ENCODE data around the gene FAM89A.
"Not testable (repeated sequence)": the region's sequence is repeated elsewhere in the genome, so short reads cannot be mapped to it uniquely, and the experiment has no call there.

The FAM89A gene

GRCh38 chr1:231027136-231027925, 12.7 kb downstream of the FAM89A start:
- H3K9ac ChIP-seq (ENCODE audit: low read length): no peak overlapping the region
- no peaks in the 10 kb centered on the region for H3K36me3 ChIP-seq (ENCODE audit: control insufficient read depth, low read depth, low read length)
- H3K4me1 ChIP-seq (ENCODE audit: control insufficient read depth, low read depth, low read length): peaks cover 9% of the 10 kb centered on the region
- no peaks in the 10 kb centered on the region for H3K27me3 ChIP-seq (ENCODE audit: control insufficient read depth, insufficient read depth, low read length)
- no peaks in the 10 kb centered on the region for H3K9me3 ChIP-seq (ENCODE audit: control insufficient read depth, low read depth, low read length)
- H3K27ac ChIP-seq (ENCODE audit: low read length): no peak overlapping the region
- no peak overlapping the region for H3K4me3 ChIP-seq (ENCODE audit: low read length)

DNA sequence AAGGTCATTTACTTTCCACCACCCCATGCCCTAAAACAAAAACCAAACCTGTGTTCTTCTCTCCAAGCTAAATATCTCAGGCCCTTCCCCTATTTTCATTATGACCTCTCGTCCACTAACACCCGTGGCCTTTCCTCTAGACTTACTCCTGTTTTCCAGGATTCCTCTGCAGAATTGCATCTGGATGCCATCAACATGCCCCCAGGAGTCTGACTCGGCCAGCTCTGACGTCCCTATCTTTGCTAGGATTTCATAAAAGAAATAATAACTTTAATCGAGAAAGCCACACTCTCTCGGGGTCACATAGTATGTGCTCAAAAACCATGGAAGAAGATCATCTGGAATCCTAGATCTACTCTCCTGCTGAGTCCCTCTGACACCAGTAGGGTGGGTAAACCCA, 13.5 kb downstream of the FAM89A start:
- H3K27ac ChIP-seq (ENCODE audit: low read length): no peak overlapping the region
- H3K9ac ChIP-seq (ENCODE audit: low read length): no peak overlapping the region
- H3K27me3 ChIP-seq (ENCODE audit: control insufficient read depth, insufficient read depth, low read length): no peaks in the 10 kb centered on the region
- H3K4me3 ChIP-seq (ENCODE audit: low read length): no peak overlapping the region
- H3K9me3 ChIP-seq (ENCODE audit: control insufficient read depth, low read depth, low read length): no peaks in the 10 kb centered on the region
- H3K4me1 ChIP-seq (ENCODE audit: control insufficient read depth, low read depth, low read length): peaks cover 9% of the 10 kb centered on the region
- H3K36me3 ChIP-seq (ENCODE audit: control insufficient read depth, low read depth, low read length): no peaks in the 10 kb centered on the region

DNA sequence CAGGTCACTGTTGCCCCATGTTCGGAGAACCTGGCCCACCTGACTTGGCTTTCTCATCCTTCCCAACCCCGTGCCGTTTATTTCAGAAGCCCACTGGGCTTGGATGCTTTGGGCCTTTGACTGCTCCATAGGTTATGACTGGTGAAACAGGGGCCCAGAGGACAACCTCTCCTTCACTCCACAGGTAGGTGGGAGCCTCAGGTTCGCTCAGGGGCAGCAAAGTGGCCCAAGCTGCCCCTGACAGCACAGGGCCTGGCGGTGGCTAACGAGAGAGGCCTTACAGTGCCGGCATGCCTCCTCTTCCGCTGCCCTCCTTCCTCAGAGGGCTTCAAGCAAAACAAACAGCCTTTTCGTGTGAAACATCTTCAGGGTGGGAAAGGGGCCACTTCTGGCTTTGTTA, 16.9 kb downstream of the FAM89A start:
- no peak overlapping the region for H3K9ac ChIP-seq (ENCODE audit: low read length)
- H3K27ac ChIP-seq (ENCODE audit: low read length): no peak overlapping the region
- H3K9me3 ChIP-seq (ENCODE audit: control insufficient read depth, low read depth, low read length): no peaks in the 10 kb centered on the region
- H3K4me1 ChIP-seq (ENCODE audit: control insufficient read depth, low read depth, low read length): peaks cover 9% of the 10 kb centered on the region
- no peaks in the 10 kb centered on the region for H3K36me3 ChIP-seq (ENCODE audit: control insufficient read depth, low read depth, low read length)
- H3K4me3 ChIP-seq (ENCODE audit: low read length): no peak overlapping the region
- peaks cover 5% of the 10 kb centered on the region for H3K27me3 ChIP-seq (ENCODE audit: control insufficient read depth, insufficient read depth, low read length)

DNA sequence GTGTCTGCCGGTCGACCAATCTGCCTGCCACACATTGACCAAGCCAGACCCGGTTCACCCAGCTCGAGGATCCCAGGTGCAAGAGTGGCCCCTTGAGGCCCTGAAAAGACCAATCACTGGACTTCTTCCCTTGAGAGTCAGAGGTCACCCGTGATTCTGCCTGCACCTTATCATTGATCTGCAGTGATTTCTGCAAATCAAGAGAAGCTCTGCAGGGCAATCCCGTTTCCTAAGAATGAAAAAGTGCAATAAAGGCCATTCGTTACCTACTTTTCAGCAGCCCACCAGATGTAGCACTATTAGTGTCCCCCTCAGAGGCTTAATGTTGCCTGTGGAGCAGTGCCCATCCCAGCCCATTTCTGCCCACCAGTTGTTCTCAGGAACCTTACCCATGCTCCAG, 17.5 kb downstream of the FAM89A start:
- not testable (repeated sequence) for H3K4me3 ChIP-seq (ENCODE audit: low read length); H3K9ac ChIP-seq (ENCODE audit: low read length); H3K4me1 ChIP-seq (ENCODE audit: control insufficient read depth, low read depth, low read length); H3K9me3 ChIP-seq (ENCODE audit: control insufficient read depth, low read depth, low read length); H3K27me3 ChIP-seq (ENCODE audit: control insufficient read depth, insufficient read depth, low read length); H3K27ac ChIP-seq (ENCODE audit: low read length); H3K36me3 ChIP-seq (ENCODE audit: control insufficient read depth, low read depth, low read length)

- Histone ChIP-seq H3K27me3 (ENCODE audit: control insufficient read depth, insufficient read depth, low read length) (peaks cover 5% of the 10 kb centered on the region), H3K9ac (ENCODE audit: low read length) (no peak overlapping the region), H3K4me3 (ENCODE audit: low read length) (no peak overlapping the region), H3K27ac (ENCODE audit: low read length) (no peak overlapping the region), H3K4me1 (ENCODE audit: control insufficient read depth, low read depth, low read length) (peaks cover 8% of the 10 kb centered on the region), H3K9me3 (ENCODE audit: control insufficient read depth, low read depth, low read length) (no peaks in the 10 kb centered on the region), H3K36me3 (ENCODE audit: control insufficient read depth, low read depth, low read length) (no peaks in the 10 kb centered on the region)
Observed at GRCh38 chr1:231021540-231022031, 18.5 kb downstream of the FAM89A start.

GRCh38 chr1:231020816-231021215, 19.2 kb downstream of the FAM89A start:
- Histone ChIP-seq H3K4me1 (ENCODE audit: control insufficient read depth, low read depth, low read length) (peaks cover 8% of the 10 kb centered on the region), H3K36me3 (ENCODE audit: control insufficient read depth, low read depth, low read length) (no peaks in the 10 kb centered on the region), H3K9me3 (ENCODE audit: control insufficient read depth, low read depth, low read length) (no peaks in the 10 kb centered on the region), H3K4me3 (ENCODE audit: low read length) (no peak overlapping the region), H3K9ac (ENCODE audit: low read length) (no peak overlapping the region), H3K27me3 (ENCODE audit: control insufficient read depth, insufficient read depth, low read length) (peaks cover 5% of the 10 kb centered on the region), H3K27ac (ENCODE audit: low read length) (no peak overlapping the region)

DNA sequence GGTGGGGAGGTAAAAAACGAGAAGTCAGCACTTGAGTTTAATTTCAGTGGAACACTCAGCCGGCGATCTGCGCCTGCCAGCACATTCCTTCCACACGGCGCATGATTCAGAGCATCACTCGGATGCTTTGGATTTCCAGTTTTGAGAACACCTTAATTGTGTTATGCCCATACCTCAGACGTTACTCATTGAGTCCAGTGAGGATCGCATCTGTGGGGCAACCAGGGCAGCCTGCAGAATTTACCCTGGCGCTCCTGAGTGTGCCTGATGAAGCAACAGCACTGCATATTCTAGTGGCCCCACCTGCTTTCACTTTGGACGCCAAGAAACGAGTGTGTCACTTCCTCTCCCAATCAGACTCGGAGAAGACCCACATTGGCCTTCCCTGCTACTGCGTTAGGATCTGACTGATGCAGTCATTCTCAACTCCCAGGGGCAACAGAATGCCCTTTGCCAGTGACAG, 19.9 kb downstream of the FAM89A start:
- Histone ChIP-seq H3K9me3 (ENCODE audit: control insufficient read depth, low read depth, low read length) (no peaks in the 10 kb centered on the region), H3K4me3 (ENCODE audit: low read length) (no peak overlapping the region)

DNA sequence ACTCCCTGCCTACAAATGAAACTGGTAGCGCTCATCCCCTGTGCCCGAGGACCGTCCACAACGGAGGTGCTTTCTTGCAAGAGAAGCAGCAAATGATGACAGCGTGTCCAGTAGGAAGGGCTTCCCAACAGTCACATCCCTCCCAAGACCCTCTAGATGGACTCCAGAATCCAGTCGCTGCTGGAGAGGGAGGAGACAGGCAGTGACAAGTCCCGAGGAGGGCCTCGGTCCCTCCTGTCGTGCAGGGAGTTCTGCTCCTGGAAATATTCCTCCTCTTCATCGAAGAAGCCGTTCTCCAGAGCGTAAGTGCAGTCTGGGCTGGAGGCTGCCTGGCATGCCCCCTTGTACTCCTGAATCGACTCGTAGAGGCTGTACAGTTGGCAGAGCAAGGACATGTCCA, 20.3 kb downstream of the FAM89A start:
- H3K36me3 ChIP-seq (ENCODE audit: control insufficient read depth, low read depth, low read length): no peaks in the 10 kb centered on the region
- H3K4me3 ChIP-seq (ENCODE audit: low read length): no peak overlapping the region
- H3K27ac ChIP-seq (ENCODE audit: low read length): no peak overlapping the region
- H3K4me1 ChIP-seq (ENCODE audit: control insufficient read depth, low read depth, low read length): peaks cover 8% of the 10 kb centered on the region
- no peak overlapping the region for H3K9ac ChIP-seq (ENCODE audit: low read length)
- no peaks in the 10 kb centered on the region for H3K9me3 ChIP-seq (ENCODE audit: control insufficient read depth, low read depth, low read length)
- peaks cover 5% of the 10 kb centered on the region for H3K27me3 ChIP-seq (ENCODE audit: control insufficient read depth, insufficient read depth, low read length)

More for the DNA sequence above, 19.9 kb downstream of the FAM89A start:
- Histone ChIP-seq H3K9ac (ENCODE audit: low read length) (no peak overlapping the region), H3K27me3 (ENCODE audit: control insufficient read depth, insufficient read depth, low read length) (peaks cover 5% of the 10 kb centered on the region), H3K4me1 (ENCODE audit: control insufficient read depth, low read depth, low read length) (peaks cover 8% of the 10 kb centered on the region), H3K27ac (ENCODE audit: low read length) (no peak overlapping the region), H3K36me3 (ENCODE audit: control insufficient read depth, low read depth, low read length) (no peaks in the 10 kb centered on the region)

DNA sequence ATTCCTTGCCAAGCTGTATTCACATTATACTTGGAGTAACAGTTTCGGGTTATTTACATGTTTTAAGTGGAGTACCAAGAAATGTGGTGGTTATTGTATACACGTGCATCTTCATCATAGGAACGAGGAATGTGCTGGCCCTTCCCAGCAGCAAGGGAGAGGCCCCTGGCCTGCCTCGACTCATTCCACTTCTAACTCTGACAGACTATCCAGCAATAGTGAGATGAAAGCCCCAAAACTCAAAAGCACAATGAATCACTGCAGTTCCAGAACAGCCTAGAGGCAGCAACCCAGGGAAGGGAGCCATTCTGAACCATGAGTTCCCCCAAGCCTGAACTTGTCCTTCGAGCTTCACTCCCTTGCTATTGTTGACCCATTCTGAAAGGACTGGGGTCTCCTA, 23.1 kb downstream of the FAM89A start:
- Histone ChIP-seq H3K27ac (ENCODE audit: low read length) (no peak overlapping the region), H3K36me3 (ENCODE audit: control insufficient read depth, low read depth, low read length) (no peaks in the 10 kb centered on the region), H3K9ac (ENCODE audit: low read length) (no peak overlapping the region), H3K27me3 (ENCODE audit: control insufficient read depth, insufficient read depth, low read length) (peaks cover 5% of the 10 kb centered on the region), H3K4me1 (ENCODE audit: control insufficient read depth, low read depth, low read length) (peaks cover 8% of the 10 kb centered on the region), H3K9me3 (ENCODE audit: control insufficient read depth, low read depth, low read length) (no peaks in the 10 kb centered on the region), H3K4me3 (ENCODE audit: low read length) (no peak overlapping the region)

GRCh38 chr1:231016234-231016633, 23.8 kb downstream of the FAM89A start:
- no peaks in the 10 kb centered on the region for H3K36me3 ChIP-seq (ENCODE audit: control insufficient read depth, low read depth, low read length)
- H3K4me3 ChIP-seq (ENCODE audit: low read length): no peak overlapping the region
- no peaks in the 10 kb centered on the region for H3K9me3 ChIP-seq (ENCODE audit: control insufficient read depth, low read depth, low read length)
- peaks cover 8% of the 10 kb centered on the region for H3K4me1 ChIP-seq (ENCODE audit: control insufficient read depth, low read depth, low read length)
- H3K9ac ChIP-seq (ENCODE audit: low read length): no peak overlapping the region
- peaks cover 4% of the 10 kb centered on the region for H3K27me3 ChIP-seq (ENCODE audit: control insufficient read depth, insufficient read depth, low read length)
- H3K27ac ChIP-seq (ENCODE audit: low read length): no peak overlapping the region

DNA sequence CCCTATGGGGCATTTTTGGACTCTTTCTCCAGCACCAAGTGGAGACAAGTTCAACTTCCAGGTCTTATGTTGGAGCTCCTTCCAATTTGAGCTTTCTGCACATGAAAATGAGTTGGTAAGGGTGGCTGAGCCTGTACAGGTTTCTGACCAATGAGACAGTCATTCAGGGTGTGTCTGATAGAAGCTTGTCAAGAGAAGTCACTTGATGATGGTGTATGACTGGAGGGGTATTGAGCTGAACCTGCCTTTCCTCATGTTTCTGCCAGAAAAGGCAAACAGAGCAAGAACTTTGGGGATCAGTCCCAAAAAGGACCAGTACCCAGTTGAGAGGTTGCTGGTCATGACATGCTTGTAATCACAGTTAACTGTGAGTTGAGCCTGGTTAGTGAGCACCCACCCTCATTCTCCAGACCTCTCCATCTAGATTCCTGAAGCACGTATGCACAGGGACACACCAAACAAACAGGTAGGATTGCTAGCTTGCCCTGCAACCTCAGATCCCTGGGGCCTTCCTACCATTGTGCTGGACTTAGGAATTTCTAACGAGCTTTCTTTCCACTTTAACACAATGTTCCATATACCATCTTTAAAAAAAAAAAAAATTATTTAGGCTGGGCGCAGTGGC, 26.6 kb downstream of the FAM89A start:
- Histone ChIP-seq H3K4me3 (ENCODE audit: low read length) (no peak overlapping the region), H3K4me1 (ENCODE audit: control insufficient read depth, low read depth, low read length) (no peaks in the 10 kb centered on the region), H3K27ac (ENCODE audit: low read length) (no peak overlapping the region), H3K27me3 (ENCODE audit: control insufficient read depth, insufficient read depth, low read length) (no peaks in the 10 kb centered on the region), H3K9me3 (ENCODE audit: control insufficient read depth, low read depth, low read length) (no peaks in the 10 kb centered on the region), H3K9ac (ENCODE audit: low read length) (no peak overlapping the region), H3K36me3 (ENCODE audit: control insufficient read depth, low read depth, low read length) (no peaks in the 10 kb centered on the region)

DNA sequence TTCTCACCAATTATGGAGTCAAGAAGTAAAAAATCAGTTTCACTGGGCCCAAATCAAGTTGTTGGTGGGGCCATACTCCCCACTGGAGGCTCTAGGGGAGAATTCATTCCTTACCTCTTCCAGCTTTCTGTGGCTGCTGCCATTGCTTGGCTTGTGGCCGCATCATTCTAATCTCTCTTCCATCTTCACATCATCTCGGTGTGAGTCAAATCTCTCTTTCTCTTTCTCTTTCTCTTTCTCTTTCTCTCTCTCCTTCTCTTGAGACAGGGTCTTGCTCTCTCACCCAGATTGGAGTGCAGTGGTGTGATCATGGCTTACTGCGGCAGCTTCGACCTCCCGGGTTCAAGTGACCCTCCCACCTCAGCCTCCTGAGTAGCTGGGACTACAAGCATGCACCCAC, 28.1 kb downstream of the FAM89A start:
- H3K9me3 ChIP-seq (ENCODE audit: control insufficient read depth, low read depth, low read length): no peaks in the 10 kb centered on the region
- H3K4me1 ChIP-seq (ENCODE audit: control insufficient read depth, low read depth, low read length): no peaks in the 10 kb centered on the region
- no peaks in the 10 kb centered on the region for H3K36me3 ChIP-seq (ENCODE audit: control insufficient read depth, low read depth, low read length)
- H3K27ac ChIP-seq (ENCODE audit: low read length): no peak overlapping the region
- no peaks in the 10 kb centered on the region for H3K27me3 ChIP-seq (ENCODE audit: control insufficient read depth, insufficient read depth, low read length)
- no peak overlapping the region for H3K9ac ChIP-seq (ENCODE audit: low read length)
- no peak overlapping the region for H3K4me3 ChIP-seq (ENCODE audit: low read length)
